A549 (cell line): ENCODE results near the gene TYR.
"Not testable (repeated sequence)": the region's sequence is repeated elsewhere in the genome, so short reads cannot be mapped to it uniquely, and the experiment has no call there.

Experiments used
- EP300 ChIP-seq, 2 experiments: fragments of >200 bp; sonication (Bioruptor Twin); formaldehyde crosslinking; IDR thresholded peaks; 2 replicates in 1 of 2; 3 replicates in 1 of 2; pipeline ENCODE4 v1.6.1; 2016 to 2017
- KDM5A ChIP-seq: fragments of 200-600 bp; sonication (generic); IDR thresholded peaks from 2 replicates; pipeline ENCODE4 v1.6.1; 2016; ENCODE audit warnings: antibody characterized with exemption, mild to moderate bottlenecking
- POLR2AphosphoS2 ChIP-seq: conservative IDR thresholded peaks from 2 replicates; pipeline ENCODE4 v1.6.1; 2012; ENCODE audit warnings: low read length, improper control_type of control experiment, inconsistent platforms
- SMC3 ChIP-seq: fragments of >200 bp; sonication (Bioruptor Twin); formaldehyde crosslinking; IDR thresholded peaks from 3 replicates; pipeline ENCODE4 v1.6.1; 2018; ENCODE audit warnings: inconsistent platforms
- TP53 ChIP-seq: fragments of 250-450 bp; sonication (Bioruptor Pico); IDR thresholded peaks from 2 replicates; pipeline ENCODE4 v1.5.0; 2021; ENCODE audit warnings: mild to moderate bottlenecking, moderate library complexity
- TF ChIP-seq, protein P1 (sequence below): fragments of >200 bp; sonication (Bioruptor Twin); formaldehyde crosslinking; IDR thresholded peaks from 3 replicates; pipeline ENCODE4 v1.5.1; 2016

DNA sequence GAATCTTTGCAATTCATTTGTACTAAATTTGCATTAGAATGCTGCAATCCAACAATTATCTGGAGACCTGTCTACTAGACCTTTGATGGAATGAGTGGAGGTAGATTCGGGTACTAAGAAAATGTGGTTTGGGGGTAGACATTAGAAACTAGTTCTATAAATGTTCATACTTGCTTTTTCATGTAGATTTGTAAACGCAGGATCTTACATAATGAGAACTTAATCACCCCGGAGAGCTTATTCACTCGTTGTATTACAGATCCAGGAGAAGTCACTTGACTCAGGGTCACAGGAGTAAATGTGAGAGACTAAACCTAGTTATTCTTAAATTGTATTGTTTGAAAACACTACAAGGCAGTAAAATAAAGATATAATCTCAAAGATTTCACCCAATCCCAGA is 154.3 kb downstream of the TYR start:
- TF ChIP-seq SMC3; TP53 (CRISPR knock-in tag); POLR2AphosphoS2; KDM5A; EP300 (IDR thresholded peaks at IDR 0.05): not testable (repeated sequence)
- TF ChIP-seq, protein P1, sequence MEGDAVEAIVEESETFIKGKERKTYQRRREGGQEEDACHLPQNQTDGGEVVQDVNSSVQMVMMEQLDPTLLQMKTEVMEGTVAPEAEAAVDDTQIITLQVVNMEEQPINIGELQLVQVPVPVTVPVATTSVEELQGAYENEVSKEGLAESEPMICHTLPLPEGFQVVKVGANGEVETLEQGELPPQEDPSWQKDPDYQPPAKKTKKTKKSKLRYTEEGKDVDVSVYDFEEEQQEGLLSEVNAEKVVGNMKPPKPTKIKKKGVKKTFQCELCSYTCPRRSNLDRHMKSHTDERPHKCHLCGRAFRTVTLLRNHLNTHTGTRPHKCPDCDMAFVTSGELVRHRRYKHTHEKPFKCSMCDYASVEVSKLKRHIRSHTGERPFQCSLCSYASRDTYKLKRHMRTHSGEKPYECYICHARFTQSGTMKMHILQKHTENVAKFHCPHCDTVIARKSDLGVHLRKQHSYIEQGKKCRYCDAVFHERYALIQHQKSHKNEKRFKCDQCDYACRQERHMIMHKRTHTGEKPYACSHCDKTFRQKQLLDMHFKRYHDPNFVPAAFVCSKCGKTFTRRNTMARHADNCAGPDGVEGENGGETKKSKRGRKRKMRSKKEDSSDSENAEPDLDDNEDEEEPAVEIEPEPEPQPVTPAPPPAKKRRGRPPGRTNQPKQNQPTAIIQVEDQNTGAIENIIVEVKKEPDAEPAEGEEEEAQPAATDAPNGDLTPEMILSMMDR: not testable (repeated sequence)
